NCI-H510A (cell line): ENCODE data around the gene ARHGAP32.
A peak's percentile ranks its signal among the peaks of the same experiment; 100 is the strongest.

ENCODE experiments used
- DNase-seq: peaks from one replicate; lab custom pipeline; 2025; lab: John Stamatoyannopoulos, UW

ARHGAP32 gene

DNA sequence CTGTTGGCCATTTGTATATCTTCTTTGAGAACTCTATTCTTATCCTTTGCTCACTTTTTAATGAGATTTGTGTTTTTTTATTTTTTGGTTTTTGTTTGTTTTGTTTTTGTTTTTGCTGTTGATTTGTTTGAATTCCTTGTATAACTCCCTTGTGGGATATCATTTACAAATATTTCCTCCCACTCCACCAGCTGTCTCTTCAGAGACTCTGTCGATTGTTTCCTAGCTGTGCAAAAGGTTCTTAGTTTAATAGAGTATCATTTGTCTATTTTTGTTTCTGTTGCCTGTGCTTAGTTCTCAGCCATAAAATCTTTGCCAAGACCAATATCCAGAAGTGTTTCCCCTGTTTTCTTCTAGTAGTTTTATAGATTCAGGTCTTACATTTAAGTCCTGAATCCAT is 82.4 kb downstream of the ARHGAP32 start:
- no peak for DNase-seq

DNA sequence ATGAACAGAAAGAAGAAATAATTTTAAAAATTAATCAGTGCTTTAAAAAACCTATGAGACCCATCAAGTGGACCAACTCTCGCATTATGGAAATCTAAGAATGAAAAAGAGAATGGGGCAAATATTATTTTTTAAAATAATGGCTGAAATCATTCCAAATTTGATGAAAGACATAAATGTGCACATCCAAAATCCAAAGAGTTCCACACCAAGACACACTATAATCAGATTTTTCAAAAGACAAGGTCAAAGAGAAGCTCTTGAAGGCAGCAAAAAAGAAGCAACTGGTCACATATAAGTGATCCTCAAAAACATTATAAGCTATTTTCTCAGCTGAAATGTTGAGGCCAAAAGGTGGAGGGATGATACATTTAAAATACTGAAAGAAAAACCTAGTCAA is 85.3 kb downstream of the ARHGAP32 start:
- DNase-seq, result no peak

DNA sequence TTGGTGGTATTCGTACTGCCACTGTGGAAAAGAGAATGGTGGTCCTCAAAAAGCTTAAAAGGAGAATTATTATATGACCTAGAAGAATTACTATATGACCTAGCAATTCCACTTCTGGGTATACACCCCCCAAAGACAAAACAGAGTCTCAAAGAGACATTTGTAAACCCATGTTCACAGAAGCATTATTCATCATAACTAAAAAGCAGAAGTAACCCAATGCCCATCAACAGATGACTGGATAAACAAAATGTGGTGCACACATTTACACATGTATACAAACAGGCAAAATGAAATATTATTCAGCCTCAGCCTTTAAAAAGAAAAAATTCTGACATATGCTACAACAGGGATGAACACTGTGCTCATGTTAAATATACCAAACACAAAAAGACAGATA is 89.4 kb downstream of the ARHGAP32 start:
- no peak for DNase-seq

DNA sequence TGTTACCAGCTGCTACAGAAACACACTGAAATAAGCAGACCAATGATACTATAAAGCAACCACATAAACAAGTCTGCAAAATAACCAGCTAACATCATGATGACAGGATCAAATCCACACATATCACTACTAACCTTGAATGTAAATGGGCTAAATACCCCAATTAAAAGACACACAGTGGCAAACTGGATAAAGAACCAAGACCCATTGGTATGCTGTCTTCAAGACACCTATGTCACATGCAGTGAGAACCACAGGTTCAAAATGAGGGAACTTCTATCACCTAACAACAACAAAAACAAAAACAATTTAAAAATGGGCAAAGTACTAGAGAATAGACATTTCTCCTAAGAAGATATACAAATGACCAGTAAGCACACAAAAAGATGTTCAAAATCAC is 89.9 kb downstream of the ARHGAP32 start:
- no peak for DNase-seq

GRCh38 chr11:129093283-129093682 is 98.8 kb downstream of the ARHGAP32 start:
- no peak for DNase-seq

DNA sequence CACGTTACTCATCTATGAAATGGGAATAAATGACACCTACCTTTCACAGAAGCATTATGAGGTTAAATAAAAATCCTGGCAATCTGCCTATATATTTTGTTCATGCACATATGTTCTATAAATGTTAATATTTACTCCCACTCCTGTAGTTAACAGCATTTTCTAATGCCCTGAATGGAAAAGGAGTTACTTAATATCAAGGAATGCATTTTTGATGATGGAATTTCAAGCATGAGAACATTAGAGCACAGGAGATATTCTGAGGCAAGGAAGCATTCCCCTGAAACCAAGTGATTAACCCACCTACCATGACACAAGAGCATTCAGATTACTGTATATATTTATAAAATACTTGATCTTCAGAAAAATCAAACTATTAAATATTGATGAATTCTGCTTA is 102.1 kb downstream of the ARHGAP32 start:
- DNase-seq, result no peak

DNA sequence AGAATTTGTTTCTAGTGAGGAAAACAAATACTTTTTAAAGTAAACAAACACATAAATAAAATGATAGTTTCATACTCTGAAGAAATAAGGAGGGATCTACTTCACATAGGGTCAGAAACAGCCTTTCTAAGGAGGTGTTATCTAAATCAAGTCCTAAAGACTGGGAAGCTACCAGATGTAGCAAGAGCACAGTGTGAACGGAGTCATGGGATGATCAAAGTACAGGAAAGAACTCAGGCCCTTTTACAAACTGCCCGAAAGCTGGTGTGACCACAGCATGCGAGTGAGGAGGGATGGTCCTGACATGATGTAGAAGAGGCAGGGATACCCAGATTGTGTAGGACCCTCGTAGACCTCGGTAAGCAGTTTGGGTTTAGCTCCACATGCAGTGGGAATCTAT is 102.8 kb downstream of the ARHGAP32 start:
- no peak for DNase-seq

DNA sequence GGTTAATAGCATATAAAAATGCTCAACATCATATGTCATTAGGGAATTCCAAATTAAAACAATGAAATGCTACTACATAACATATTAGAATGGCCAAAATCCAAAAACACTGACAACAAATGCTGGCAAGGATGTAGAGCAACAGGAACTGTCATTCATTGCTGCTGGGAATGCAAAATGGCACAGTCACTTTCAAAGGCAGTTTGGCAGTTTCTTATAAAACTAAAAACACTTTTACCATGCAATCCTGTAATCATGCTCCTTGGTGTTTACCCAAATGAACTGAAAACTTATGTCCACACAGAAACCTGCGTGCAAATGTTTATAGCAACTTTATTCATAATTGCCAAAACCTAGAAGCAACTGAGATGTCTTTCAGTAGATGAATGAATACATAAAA is 105.1 kb downstream of the ARHGAP32 start:
- DNase-seq, result no peak

GRCh38 chr11:129077191-129077590 is 114.9 kb downstream of the ARHGAP32 start:
- DNase-seq, result no peak

DNA sequence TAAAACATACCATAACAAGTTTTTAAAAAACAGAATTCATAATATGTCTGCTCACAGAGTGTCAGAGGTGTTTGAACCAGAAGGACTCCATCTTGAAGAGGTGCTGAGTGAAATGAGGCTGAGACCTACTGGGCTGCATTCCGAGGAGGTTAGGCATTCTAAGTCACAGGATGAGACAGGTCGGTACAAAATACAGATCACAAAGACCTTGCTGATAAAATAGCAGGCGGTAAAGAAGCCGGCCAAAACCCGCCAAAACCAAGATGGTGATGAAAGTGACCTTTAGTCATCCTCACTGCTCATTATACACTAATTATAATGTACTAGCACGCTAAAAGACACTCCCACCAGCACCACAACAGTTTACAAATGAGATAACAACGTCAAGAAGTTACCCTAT is 116.4 kb downstream of the ARHGAP32 start:
- DNase-seq, result no peak

DNA sequence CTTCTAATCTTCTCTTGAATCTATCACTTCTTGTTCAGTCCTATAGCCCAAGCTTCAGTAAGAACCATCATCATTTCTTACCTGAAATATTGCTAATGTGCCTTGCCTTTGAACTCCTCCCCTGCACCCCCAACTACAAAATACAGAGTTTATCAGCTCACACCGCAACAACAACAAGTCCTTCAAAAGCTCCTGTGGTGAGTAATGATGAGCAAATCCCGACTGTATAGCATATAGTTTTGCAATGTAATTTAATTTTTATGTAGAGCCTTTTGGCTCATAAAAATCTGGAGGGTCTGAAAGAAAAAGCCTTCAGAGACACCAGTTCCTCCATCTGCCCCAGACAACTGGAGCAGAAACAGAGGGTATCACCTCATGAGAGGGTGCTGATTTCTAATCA is 124.7 kb downstream of the ARHGAP32 start:
- DNase-seq, result no peak

DNA sequence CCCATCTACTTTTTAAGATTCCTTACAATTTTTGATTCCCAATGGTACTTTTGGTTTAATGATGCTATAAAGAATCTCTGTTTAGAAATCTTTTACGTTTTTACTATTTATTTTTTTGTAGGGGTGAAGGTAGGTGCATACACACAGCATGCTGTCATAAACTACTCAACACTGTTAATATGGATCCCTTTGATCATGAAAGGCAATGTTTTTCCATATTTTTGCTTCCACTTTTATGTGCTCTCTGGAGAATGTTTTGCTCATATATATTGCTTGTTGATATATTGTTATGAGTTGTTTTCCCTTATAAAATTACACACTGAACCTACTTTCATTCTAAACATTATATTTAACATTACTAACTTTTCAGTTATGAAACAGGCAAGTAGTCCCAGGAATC is 125.9 kb downstream of the ARHGAP32 start:
- no peak for DNase-seq

GRCh38 chr11:129063118-129063517 is 129.0 kb downstream of the ARHGAP32 start:
- no peak for DNase-seq

- no peak for DNase-seq
Observed at GRCh38 chr11:129061492-129062230, 130.5 kb downstream of the ARHGAP32 start.

GRCh38 chr11:129056916-129057315 is 135.2 kb downstream of the ARHGAP32 start:
- DNase-seq, result no peak

DNA sequence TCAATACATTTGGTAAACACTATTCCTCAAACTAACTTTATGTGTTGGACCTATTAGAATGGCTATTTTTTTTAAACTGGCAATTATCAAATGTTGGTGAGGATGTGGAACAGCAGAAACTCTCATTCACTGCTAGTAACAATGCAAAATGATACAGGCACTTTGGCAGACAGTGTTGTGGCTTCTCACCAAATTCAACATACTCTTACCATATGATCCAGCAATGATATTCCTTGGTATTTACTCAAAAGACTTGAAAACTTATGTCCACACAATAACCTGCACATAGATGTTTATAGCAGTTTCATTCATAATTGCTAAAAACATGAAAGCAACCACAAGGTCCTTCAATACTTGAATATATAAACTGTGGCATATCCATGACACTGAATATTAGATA is 136.9 kb downstream of the ARHGAP32 start:
- DNase-seq, result no peak

GRCh38 chr11:129048911-129049310 is 143.2 kb downstream of the ARHGAP32 start:
- DNase-seq, result no peak

GRCh38 chr11:129045150-129045549 is 147.0 kb downstream of the ARHGAP32 start:
- no peak for DNase-seq

- no peak for DNase-seq
Observed at GRCh38 chr11:129042503-129042902, 149.6 kb downstream of the ARHGAP32 start.

GRCh38 chr11:129041611-129042018 is 150.5 kb downstream of the ARHGAP32 start:
- no peak for DNase-seq

DNA sequence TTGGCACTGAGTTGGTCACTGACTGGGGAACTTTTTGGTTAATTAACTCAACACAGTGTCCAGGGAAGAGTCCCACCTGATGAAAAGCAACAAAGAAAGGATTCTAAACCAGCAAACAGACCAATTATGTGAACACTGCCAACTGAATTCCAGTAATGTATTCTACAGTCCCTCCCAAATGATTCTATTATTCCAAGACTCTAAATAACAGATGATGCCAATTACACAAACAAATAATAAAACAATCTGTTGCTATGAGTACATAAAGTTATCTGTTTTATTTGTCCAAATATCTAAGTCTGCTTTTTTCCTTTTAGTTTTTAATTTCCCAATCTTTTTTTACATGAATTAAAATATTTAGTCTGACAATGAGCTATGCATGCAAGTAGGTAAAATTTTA is 151.2 kb downstream of the ARHGAP32 start:
- no peak for DNase-seq

- no peak for DNase-seq
Observed at GRCh38 chr11:129035244-129035643, 156.9 kb downstream of the ARHGAP32 start.

DNA sequence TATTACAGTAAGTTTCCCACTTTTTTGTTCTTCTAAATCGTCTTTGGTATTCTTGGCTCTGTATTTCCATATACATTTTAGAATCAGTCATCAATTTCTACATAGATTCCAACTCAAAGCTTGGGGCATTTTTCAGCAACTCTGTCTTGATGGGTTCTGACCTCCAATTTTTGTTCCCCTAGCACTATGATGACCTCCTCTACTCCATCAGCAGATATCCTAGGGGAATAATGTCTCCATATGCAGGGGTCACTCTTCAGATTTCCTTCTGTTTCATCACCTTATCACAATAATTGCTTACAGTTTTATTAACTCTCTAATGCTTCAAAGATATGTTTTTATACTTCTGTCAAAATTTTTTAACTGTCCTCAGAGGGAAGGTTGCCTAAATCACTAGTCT is 158.1 kb downstream of the ARHGAP32 start:
- no peak for DNase-seq

GRCh38 chr11:129023968-129024676 is 168.0 kb downstream of the ARHGAP32 start:
- peak; percentile 80 for DNase-seq
